Upper lobe of left lung (tissue), 6 donors: ENCODE measurements around the gene WNT6. TPM values are rescaled to one million over a fixed set of nuclear protein-coding genes. Genes with fewer than 3 reads are reported as not detected.
A peak's percentile ranks its signal among the peaks of the same experiment; 100 is the strongest.

ENCODE experiments used
- ATAC-seq, 2 donors: fragments of 200-7000 bp; cut with Tn5 transposase; one replicate each; pipeline ENCODE4 v1.9.1; 2022; ENCODE audit warnings: mild to moderate bottlenecking in 2 of 2, moderate library complexity in 2 of 2; ENCODE audit not compliant: low FRiP score in 2 of 2
- DNase-seq, 2 donors: peaks; one replicate each; pipeline ENCODE4 v3.0.0-alpha.2; 2019 to 2020
- H3K27ac ChIP-seq, 4 donors: fragments of 200-600 bp; sonication (generic); one replicate each; pipeline ENCODE4 v1.5.1; 2016 to 2019
- H3K27me3 ChIP-seq, 4 donors: fragments of 200-600 bp; sonication (generic); one replicate each; pipeline ENCODE4 v1.5.1; 2017 to 2019
- H3K36me3 ChIP-seq, 4 donors: fragments of 200-600 bp; sonication (generic); one replicate each; pipeline ENCODE4 v1.5.1; 2016 to 2019
- H3K4me1 ChIP-seq, 4 donors: fragments of 200-600 bp; sonication (generic); one replicate each; pipeline ENCODE4 v1.5.1; 2018 to 2019
- H3K4me3 ChIP-seq, 4 donors: fragments of 200-600 bp; sonication (generic); one replicate each; pipeline ENCODE4 v1.5.1; 2017 to 2019; ENCODE audit warnings: mild to moderate bottlenecking in 2 of 4, moderate library complexity in 1 of 4
- H3K9me3 ChIP-seq, 4 donors: fragments of 200-600 bp; sonication (generic); one replicate each; pipeline ENCODE4 v1.5.1; 2018 to 2019
- CTCF ChIP-seq, 6 experiments: fragments of 450-650 bp in 4 of 6; fragments of 200-600 bp in 2 of 6; sonication (generic) in 2 of 6; IDR thresholded peaks; one replicate each; pipeline ENCODE4 v1.5.1; 2016 to 2019; ENCODE audit warnings: antibody characterized with exemption in 6 of 6
- EP300 ChIP-seq, 4 donors: sonication (generic); formaldehyde crosslinking; IDR thresholded peaks; one replicate each; pipeline ENCODE4 v1.5.1; 2017; ENCODE audit warnings: antibody characterized with exemption in 4 of 4, control low read depth in 2 of 4
- POLR2A ChIP-seq, 4 donors: fragments of 450-650 bp; IDR thresholded peaks; one replicate each; pipeline ENCODE4 v1.5.1; 2016 to 2017; ENCODE audit warnings: antibody characterized with exemption in 4 of 4, mild to moderate bottlenecking in 2 of 4
- POLR2AphosphoS5 ChIP-seq, 2 donors: sonication (generic); formaldehyde crosslinking; IDR thresholded peaks; one replicate each; pipeline ENCODE4 v1.5.1; 2017; ENCODE audit warnings: antibody characterized with exemption in 2 of 2
- WGBS, 2 donors: methylation state at CpG; one replicate each; pipeline ENCODE4 v1.1.5; 2017 to 2018; 5-methylcytosine and 5-hydroxymethylcytosine counted together
- total RNA-seq, 6 donors: library from RNA; depleted of rRNA in 4 of 6; stranded (reverse); fragments of >200 nt in 4 of 6; gene quantifications; one replicate each; pipeline versions ENCODE4 v1.1.0 to v1.2.1, GENCODE V29; 2016 to 2021
- donor health status: DM: no; HTN: no; CAD: no; lungs with moderate emphysema.
- donor health status: DM: no; HTN: yes; CAD: no; lungs with severe emphysema.

The WNT6 gene
- total RNA-seq, 6 donors from 2014 or later = 0.31 to 4.2 (median 0.44) TPM; not detected in 3

DNA sequence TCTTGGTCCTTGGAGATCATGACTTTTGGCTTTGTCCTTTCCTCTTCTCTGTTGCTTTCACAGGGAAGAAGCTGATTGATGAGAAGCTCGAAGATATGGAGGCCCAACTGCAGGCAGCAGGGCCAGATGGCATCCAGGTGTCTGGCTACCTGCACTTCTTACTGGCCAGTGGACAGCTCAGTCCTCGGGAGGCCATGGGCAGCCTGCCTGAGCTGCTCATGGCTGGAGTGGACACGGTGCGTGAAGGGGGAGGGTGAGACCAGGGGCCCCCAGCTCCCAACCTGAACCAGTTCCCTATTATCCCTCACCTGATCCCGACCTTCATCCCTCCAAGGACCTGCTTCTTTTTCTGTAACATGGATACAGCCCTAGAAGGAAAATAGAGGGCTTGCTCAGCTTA is 46.7 kb upstream of the WNT6 start:
- Histone ChIP-seq H3K9me3 (no peaks in the 10 kb centered on the region), H3K36me3 (peaks cover 0 to 39% (median 21%) of the 10 kb centered on the region in 4 donors), H3K4me3 (no peak overlapping the region), H3K27ac (no peak overlapping the region), H3K4me1 (no peaks in the 10 kb centered on the region), H3K27me3 (no peaks in the 10 kb centered on the region)
- DNase-seq = no peak
- no peak for ATAC-seq
- 82 to 95% methylated on average over 5 of the region's 5 CpGs for WGBS, 2 donors
- TF ChIP-seq POLR2A (IDR thresholded peaks at IDR 0.05) = no peak
- TF ChIP-seq CTCF (IDR thresholded peaks at IDR 0.05) = no peak
- no peak for TF ChIP-seq EP300 (IDR thresholded peaks at IDR 0.05)
- TF ChIP-seq POLR2AphosphoS5 (IDR thresholded peaks at IDR 0.05) = no peak

GRCh38 chr2:218813771-218814460 is 45.7 kb upstream of the WNT6 start:
- DNase-seq (no peak), ATAC-seq (no peak)
- Histone ChIP-seq H3K9me3 (no peaks in the 10 kb centered on the region), H3K27me3 (no peaks in the 10 kb centered on the region), H3K36me3 (peaks cover 0 to 47% (median 21%) of the 10 kb centered on the region in 4 donors), H3K27ac (peak overlapping the region in 1 of 4 donors; percentile 37), H3K4me1 (no peaks in the 10 kb centered on the region), H3K4me3 (no peak overlapping the region)
- TF ChIP-seq POLR2AphosphoS5 (IDR thresholded peaks at IDR 0.05) = no peak
- TF ChIP-seq POLR2A (IDR thresholded peaks at IDR 0.05) = no peak
- TF ChIP-seq CTCF (IDR thresholded peaks at IDR 0.05) = no peak
- no peak for TF ChIP-seq EP300 (IDR thresholded peaks at IDR 0.05)
- WGBS, 2 donors = 85 to 86% methylated on average over 11 of the region's 11 CpGs

DNA sequence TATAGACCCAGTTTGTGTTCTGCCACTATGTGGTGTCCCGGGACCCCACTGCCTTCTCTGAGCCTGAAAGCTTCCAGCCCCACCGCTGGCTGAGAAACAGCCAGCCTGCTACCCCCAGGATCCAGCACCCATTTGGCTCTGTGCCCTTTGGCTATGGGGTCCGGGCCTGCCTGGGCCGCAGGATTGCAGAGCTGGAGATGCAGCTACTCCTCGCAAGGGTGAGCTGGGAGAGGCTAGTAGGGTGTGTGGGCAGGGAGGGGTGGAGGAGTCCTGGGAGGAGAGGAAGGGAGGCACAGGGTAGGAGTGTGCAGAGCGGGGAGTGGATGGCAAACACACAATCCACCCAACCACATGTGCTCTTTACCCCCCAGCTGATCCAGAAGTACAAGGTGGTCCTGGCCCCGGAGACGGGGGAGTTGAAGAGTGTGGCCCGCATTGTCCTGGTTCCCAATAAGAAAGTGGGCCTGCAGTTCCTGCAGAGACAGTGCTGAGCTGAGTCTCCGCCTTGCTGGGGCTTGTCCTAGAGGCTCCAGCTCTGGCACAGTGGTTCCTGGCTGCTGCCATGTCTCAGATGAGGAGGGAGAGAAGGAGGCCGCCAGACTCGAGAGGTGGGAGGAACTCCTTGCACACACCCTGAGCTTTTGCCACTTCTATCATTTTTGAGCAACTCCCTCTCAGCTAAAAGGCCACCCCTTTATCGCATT is 44.9 kb upstream of the WNT6 start:
- H3K27ac ChIP-seq = peak overlapping the region in 1 of 4 donors; percentile 37
- H3K4me1 ChIP-seq = no peaks in the 10 kb centered on the region
- H3K36me3 ChIP-seq = peaks cover 0 to 50% (median 21%) of the 10 kb centered on the region in 4 donors
- WGBS, 2 donors = 77 to 91% methylated on average over 11 to 12 of the region's 13 CpGs
- H3K4me3 ChIP-seq = no peak overlapping the region
- H3K27me3 ChIP-seq = no peaks in the 10 kb centered on the region
- ATAC-seq (peak in 1 of 2 donors; percentile 38), DNase-seq (peak in 1 of 2 donors; percentile 34)
- H3K9me3 ChIP-seq = no peaks in the 10 kb centered on the region
- no peak for TF ChIP-seq EP300 (IDR thresholded peaks at IDR 0.05)
- no peak for TF ChIP-seq POLR2AphosphoS5 (IDR thresholded peaks at IDR 0.05)
- no peak for TF ChIP-seq POLR2A (IDR thresholded peaks at IDR 0.05)
- no peak for TF ChIP-seq CTCF (IDR thresholded peaks at IDR 0.05)

DNA sequence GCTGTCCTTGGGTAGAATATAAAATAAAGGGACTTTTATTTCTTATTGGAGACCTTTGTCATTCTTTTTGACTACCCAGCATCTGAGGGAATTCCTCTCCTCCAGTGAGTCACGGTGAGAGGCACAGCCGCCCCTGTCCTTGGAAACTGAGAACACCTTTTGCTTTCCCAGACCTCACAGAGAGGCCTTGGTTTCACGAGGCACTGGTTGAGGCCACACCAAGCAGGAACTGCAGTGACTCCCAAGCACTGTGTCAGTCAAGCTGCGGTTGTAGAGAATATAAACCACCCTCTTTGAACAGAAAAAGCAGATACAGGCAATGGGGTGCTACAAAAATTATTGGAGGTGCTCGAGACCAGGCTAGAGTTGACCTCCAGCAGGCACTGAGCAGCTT is 44.4 kb upstream of the WNT6 start:
- Histone ChIP-seq H3K36me3 (peaks cover 0 to 50% (median 21%) of the 10 kb centered on the region in 4 donors), H3K27me3 (no peaks in the 10 kb centered on the region), H3K4me1 (no peaks in the 10 kb centered on the region), H3K4me3 (no peak overlapping the region), H3K9me3 (no peaks in the 10 kb centered on the region), H3K27ac (peak overlapping the region in 1 of 4 donors; percentile 37)
- no peak for DNase-seq
- no peak for TF ChIP-seq CTCF (IDR thresholded peaks at IDR 0.05)
- no peak for TF ChIP-seq EP300 (IDR thresholded peaks at IDR 0.05)
- TF ChIP-seq POLR2A (IDR thresholded peaks at IDR 0.05) = no peak
- TF ChIP-seq POLR2AphosphoS5 (IDR thresholded peaks at IDR 0.05) = no peak
- 93 to 94% methylated on average over 5 of the region's 5 CpGs for WGBS, 2 donors
- no peak for ATAC-seq
